ENCODE measurements around the gene SCYGR4.

SCYGR4 gene

GRCh38 chr2:227617316-227618230 is at the start of gene SCYGR4:
TSS of gene SCYGR4 (plus strand) at chr2:227617498. CDS start at chr2:227617498, 0 bp downstream.
- no peak for TF ChIP-seq CTCF (IDR thresholded peaks at IDR 0.05; ENCODE audit: extremely low read depth, insufficient read depth, missing control alignments)
- in situ Hi-C loops (cut with MboI; ENCODE audit: low pct_unique_long_range_greater_than_20kb, low sequenced_read_pairs, unreplicated experiment) = no loop called here
- peak; percentile 3 for DNase-seq (ENCODE audit: low spot score)

- in situ Hi-C loops (cut with MboI; ENCODE audit: low pct_unique_long_range_greater_than_20kb, low sequenced_read_pairs, unreplicated experiment) = no loop called here
- TF ChIP-seq CTCF (IDR thresholded peaks at IDR 0.05; ENCODE audit: extremely low read depth, insufficient read depth, missing control alignments) = no peak
- DNase-seq (ENCODE audit: low spot score) = no peak
These were observed 48.5 kb upstream of the SCYGR4 start for GRCh38 chr2:227568852-227569169.

GRCh38 chr2:227570615-227571014 is 46.7 kb upstream of the SCYGR4 start:
- no peak for TF ChIP-seq CTCF (IDR thresholded peaks at IDR 0.05; ENCODE audit: extremely low read depth, insufficient read depth, missing control alignments)
- in situ Hi-C loops (cut with MboI; ENCODE audit: low pct_unique_long_range_greater_than_20kb, low sequenced_read_pairs, unreplicated experiment) = no loop called here
- DNase-seq (ENCODE audit: low spot score) = no peak

GRCh38 chr2:227576110-227576509 is 41.2 kb upstream of the SCYGR4 start:
- in situ Hi-C loops (cut with MboI; ENCODE audit: low pct_unique_long_range_greater_than_20kb, low sequenced_read_pairs, unreplicated experiment) = no loop called here
- TF ChIP-seq CTCF (IDR thresholded peaks at IDR 0.05; ENCODE audit: extremely low read depth, insufficient read depth, missing control alignments) = no peak
- no peak for DNase-seq (ENCODE audit: low spot score)

GRCh38 chr2:227576812-227577211 is 40.5 kb upstream of the SCYGR4 start:
- no peak for DNase-seq (ENCODE audit: low spot score)
- TF ChIP-seq CTCF (IDR thresholded peaks at IDR 0.05; ENCODE audit: extremely low read depth, insufficient read depth, missing control alignments) = no peak
- in situ Hi-C loops (cut with MboI; ENCODE audit: low pct_unique_long_range_greater_than_20kb, low sequenced_read_pairs, unreplicated experiment) = no loop called here

GRCh38 chr2:227577555-227577954 is 39.7 kb upstream of the SCYGR4 start:
- TF ChIP-seq CTCF (IDR thresholded peaks at IDR 0.05; ENCODE audit: extremely low read depth, insufficient read depth, missing control alignments) = no peak
- DNase-seq (ENCODE audit: low spot score) = no peak
- in situ Hi-C loops (cut with MboI; ENCODE audit: low pct_unique_long_range_greater_than_20kb, low sequenced_read_pairs, unreplicated experiment) = no loop called here

All from GM13977 (cell line).